GM19455 (cell line): ENCODE measurements around the gene CHRNA9.

Experiments used
- ATAC-seq: cut with Tn5 transposase; IDR thresholded peaks from one replicate; pipeline ENCODE4 v1.9.1; 2021; ENCODE audit not compliant: unreplicated experiment

CHRNA9 gene

GRCh38 chr4:40308528-40309122, 26.5 kb upstream of the CHRNA9 start:
- no peak for ATAC-seq

DNA sequence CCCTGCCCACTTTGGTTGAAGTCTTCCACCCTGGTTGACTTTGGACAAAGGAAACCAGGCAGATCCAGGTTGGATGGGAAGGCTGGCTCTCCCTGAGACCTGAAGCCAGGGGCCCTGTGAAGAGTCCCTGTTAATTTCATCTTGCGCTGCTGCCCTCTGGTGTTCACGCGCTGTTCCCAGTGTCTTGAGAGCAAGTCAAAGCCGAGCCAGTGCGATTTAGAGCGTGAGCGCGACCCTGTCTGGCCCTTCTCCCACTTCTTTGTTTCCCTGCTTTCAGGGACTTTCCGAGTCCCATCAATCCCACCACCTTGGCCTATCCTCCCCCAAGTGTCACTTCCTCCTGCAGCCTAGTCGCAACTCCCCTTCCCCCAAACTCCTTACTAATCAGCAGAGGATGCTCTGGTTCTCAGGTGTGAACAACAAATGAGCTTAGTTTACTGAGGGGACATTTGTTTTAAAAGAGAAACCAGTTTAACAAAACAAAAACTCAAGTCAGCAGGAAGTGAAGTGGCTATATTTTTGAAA, 25.8 kb upstream of the CHRNA9 start:
- no peak for ATAC-seq

- no peak for ATAC-seq
These were observed 24.9 kb upstream of the CHRNA9 start for GRCh38 chr4:40310225-40310624.

- no peak for ATAC-seq
These were observed 23.3 kb upstream of the CHRNA9 start for GRCh38 chr4:40311811-40312346.

- no peak for ATAC-seq
These were observed 20.2 kb upstream of the CHRNA9 start for GRCh38 chr4:40314951-40315350.

- ATAC-seq, result no peak
These were observed 18.8 kb upstream of the CHRNA9 start for GRCh38 chr4:40316333-40316781.

- ATAC-seq, result no peak
These were observed 18.1 kb upstream of the CHRNA9 start for GRCh38 chr4:40316782-40317635.

GRCh38 chr4:40317916-40318658, 17.0 kb upstream of the CHRNA9 start:
- ATAC-seq, result no peak

GRCh38 chr4:40321574-40322275, 13.4 kb upstream of the CHRNA9 start:
- no peak for ATAC-seq

GRCh38 chr4:40322811-40323210, 12.3 kb upstream of the CHRNA9 start:
- ATAC-seq, result no peak

- no peak for ATAC-seq
These were observed 11.3 kb upstream of the CHRNA9 start for GRCh38 chr4:40323866-40324265.

DNA sequence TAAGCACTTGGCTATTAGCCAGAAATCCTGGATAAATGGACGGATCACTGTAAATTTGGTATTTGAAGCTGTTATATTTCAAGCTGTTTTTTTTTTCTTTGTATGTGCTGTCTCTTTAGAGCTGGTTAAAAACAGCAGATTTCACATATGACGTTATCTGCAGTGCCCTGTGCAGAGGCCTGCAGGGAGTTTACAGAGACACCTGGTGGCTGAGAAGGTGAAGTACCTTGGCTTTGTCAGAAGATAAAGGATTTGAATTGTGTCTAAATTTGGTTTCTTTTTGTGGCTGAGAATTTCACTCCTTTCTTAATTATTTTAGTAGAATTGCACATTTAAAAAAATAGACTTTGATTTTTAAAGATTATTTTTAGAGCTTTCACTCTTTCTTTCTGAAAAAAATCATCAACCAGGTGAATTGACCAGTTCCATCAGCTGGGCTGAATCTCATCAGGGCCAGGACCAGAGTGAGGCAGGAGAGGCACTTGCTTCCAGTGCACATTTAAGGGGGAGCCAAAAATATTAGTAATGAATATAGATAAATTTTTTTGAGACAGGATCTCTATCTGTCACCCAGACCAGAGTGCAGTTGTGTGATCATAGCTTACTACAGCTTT, 9.6 kb upstream of the CHRNA9 start:
- ATAC-seq, result peak; percentile 92

- no peak for ATAC-seq
These were observed 7.8 kb upstream of the CHRNA9 start for GRCh38 chr4:40327340-40327739.

DNA sequence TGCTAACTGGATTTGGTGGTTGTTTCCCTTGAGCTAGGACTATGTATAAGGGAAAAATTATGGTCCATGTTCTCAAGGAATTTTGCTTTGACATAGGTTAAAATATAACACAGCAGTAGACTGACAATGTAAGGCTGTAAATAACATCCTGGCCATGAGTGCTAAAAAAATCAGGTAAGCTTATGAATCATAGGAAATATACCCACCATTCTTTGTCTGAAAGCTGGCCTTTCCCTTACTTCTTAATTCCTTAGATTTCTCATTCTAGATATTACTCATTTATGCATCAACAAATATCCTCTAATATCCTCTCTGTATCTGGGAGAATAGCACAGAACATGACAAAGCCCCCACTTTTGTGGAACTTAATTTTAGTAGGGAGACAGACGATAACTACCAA, 6.8 kb upstream of the CHRNA9 start:
- no peak for ATAC-seq

DNA sequence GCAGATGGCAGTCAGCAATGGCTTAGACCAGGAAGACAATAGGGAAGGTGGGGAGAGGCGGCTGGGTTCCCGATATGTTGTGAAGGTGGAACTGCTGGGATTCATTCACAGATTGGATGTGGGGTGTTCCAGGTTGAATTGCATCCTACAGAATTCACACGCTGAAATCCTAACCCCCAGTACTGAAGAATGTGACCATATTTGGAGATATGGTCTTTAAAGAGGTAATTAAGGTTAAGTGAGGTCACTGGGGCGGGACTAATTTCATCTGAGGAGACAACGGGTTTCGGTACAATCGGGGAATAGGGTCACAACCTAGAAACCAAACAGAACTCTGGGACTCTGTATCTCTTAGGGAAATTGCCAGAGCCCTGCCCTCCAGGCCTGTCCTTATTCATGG, 5.3 kb upstream of the CHRNA9 start:
- no peak for ATAC-seq

- ATAC-seq, result no peak
These were observed 4.6 kb upstream of the CHRNA9 start for GRCh38 chr4:40330536-40330935.

- no peak for ATAC-seq
These were observed 3.9 kb upstream of the CHRNA9 start for GRCh38 chr4:40331101-40331745.

DNA sequence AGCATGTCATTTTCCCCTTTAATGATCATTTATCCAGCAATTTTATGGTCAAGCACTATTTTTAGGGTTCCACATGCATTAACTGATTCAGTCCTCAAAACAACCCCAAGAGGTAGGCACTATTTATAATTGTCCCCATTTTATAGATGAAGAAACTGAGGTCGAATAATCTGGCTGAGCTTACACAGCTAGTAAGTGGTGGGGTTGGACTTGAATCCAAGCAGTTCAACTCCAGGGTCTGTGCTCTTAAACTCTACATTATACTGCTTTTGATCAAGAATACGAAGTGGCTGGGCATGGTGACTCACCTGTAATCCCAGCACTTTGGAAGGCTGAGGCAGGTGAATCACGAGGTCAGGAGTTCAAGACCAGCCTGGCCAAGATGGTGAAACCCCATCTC, 3.2 kb upstream of the CHRNA9 start:
- ATAC-seq, result no peak

GRCh38 chr4:40333921-40334352, 1.2 kb upstream of the CHRNA9 start:
- no peak for ATAC-seq

- no peak for ATAC-seq
These were observed 377 bp downstream of the CHRNA9 start for GRCh38 chr4:40335525-40335894.
